GM12878 (cell line): Measurements from ENCODE around the gene PAF1. TPM values are rescaled to one million over a fixed set of nuclear protein-coding genes. Genes with fewer than 3 reads are reported as not detected.

ENCODE experiments used
- ATF2 ChIP-seq: IDR thresholded peaks from 2 replicates; pipeline ENCODE4 v1.6.1; 2012; ENCODE audit warnings: low read length, inconsistent platforms
- BCL11A ChIP-seq: IDR thresholded peaks from 2 replicates; pipeline ENCODE4 v1.6.1; 2011; ENCODE audit warnings: low read depth, low read length
- CHD1 ChIP-seq: IDR thresholded peaks from 2 replicates; pipeline ENCODE4 v1.6.1; 2012; ENCODE audit warnings: low read depth, low read length, improper control_type of control experiment
- CHD2 ChIP-seq: IDR thresholded peaks from 2 replicates; pipeline ENCODE4 v1.6.1; 2011; ENCODE audit warnings: low read depth, low read length, improper control_type of control experiment, borderline replicate concordance
- EED ChIP-seq: sonication (generic); IDR thresholded peaks from 2 replicates; pipeline ENCODE4 v1.6.1; 2016; ENCODE audit warnings: antibody characterized with exemption, low read depth
- EGR1 ChIP-seq, 2 experiments: IDR thresholded peaks; 1 replicate in 1 of 2; 2 replicates in 1 of 2; pipeline ENCODE4 v1.6.1; 2011 to 2012; ENCODE audit warnings: low read depth in 2 of 2, low read length in 2 of 2, borderline replicate concordance in 1 of 2, mild to moderate bottlenecking in 1 of 2, moderate library complexity in 1 of 2
- FOXM1 ChIP-seq: IDR thresholded peaks from 2 replicates; pipeline ENCODE4 v1.6.1; 2012; ENCODE audit warnings: low read depth, mild to moderate bottlenecking, inconsistent platforms, low read length, moderate library complexity
- HDGF ChIP-seq: fragments of 450-650 bp; IDR thresholded peaks from 2 replicates; pipeline ENCODE4 v1.6.1; 2016; ENCODE audit warnings: antibody characterized with exemption
- IKZF1 ChIP-seq: fragments of 450-650 bp; conservative IDR thresholded peaks from 2 replicates; pipeline ENCODE4 v1.6.1; 2017; ENCODE audit warnings: antibody characterized with exemption, mild to moderate bottlenecking
- MTA2 ChIP-seq: fragments of 450-650 bp; IDR thresholded peaks from 2 replicates; pipeline ENCODE4 v1.6.1; 2016; ENCODE audit warnings: low read depth, mild to moderate bottlenecking, moderate library complexity
- NRF1 ChIP-seq: conservative IDR thresholded peaks from 2 replicates; pipeline ENCODE4 v1.6.1; 2011; ENCODE audit warnings: mild to moderate bottlenecking, low read depth, low read length, improper control_type of control experiment
- POLR2A ChIP-seq: IDR thresholded peaks from 2 replicates; pipeline ENCODE4 v1.6.1; 2011; ENCODE audit warnings: low read depth, mild to moderate bottlenecking, low read length
- RCOR1 ChIP-seq: conservative IDR thresholded peaks from 2 replicates; pipeline ENCODE4 v1.6.1; 2012; ENCODE audit warnings: low read depth, low read length, improper control_type of control experiment
- RUNX3 ChIP-seq: IDR thresholded peaks from 2 replicates; pipeline ENCODE4 v1.6.1; 2012; ENCODE audit warnings: low read length, inconsistent platforms
- SIN3A ChIP-seq: IDR thresholded peaks from 2 replicates; pipeline ENCODE4 v1.6.1; 2012; ENCODE audit warnings: low read depth, low read length, improper control_type of control experiment
- SIX5 ChIP-seq: IDR thresholded peaks from 2 replicates; pipeline ENCODE4 v1.6.1; 2011; ENCODE audit warnings: mild to moderate bottlenecking, low read depth, low read length, moderate library complexity; ENCODE audit not compliant: severe bottlenecking
- SMAD5 ChIP-seq: IDR thresholded peaks from 2 replicates; pipeline ENCODE4 v1.6.1; 2016; ENCODE audit warnings: antibody characterized with exemption, low read depth
- SPI1 ChIP-seq: IDR thresholded peaks from 2 replicates; pipeline ENCODE4 v1.6.1; 2011; ENCODE audit warnings: low read depth, mild to moderate bottlenecking, low read length, moderate library complexity, borderline replicate concordance; ENCODE audit not compliant: insufficient read depth
- TCF3 ChIP-seq: IDR thresholded peaks from 2 replicates; pipeline ENCODE4 v1.6.1; 2012; ENCODE audit warnings: low read depth, mild to moderate bottlenecking, low read length, borderline replicate concordance; ENCODE audit not compliant: insufficient read depth
- polyA plus RNA-seq, 11 experiments: library from polyadenylated mRNA; depleted of rRNA in 4 of 11; unstranded in 6 of 11; stranded (reverse) in 5 of 11; fragments of >200 nt; fragmentation: Nextera tagmentation in 4 of 11; fragmentation: Illumina TruSeq in 1 of 11; extraction: Ambion mirVana in 4 of 11; extraction: Trizol in 1 of 11; gene quantifications; 1 replicate in 1 of 11; 2 replicates in 10 of 11; pipeline versions ENCODE4 v1.2.1 to v1.2.3, GENCODE V29; 2011 to 2016; ENCODE audit warnings: inconsistent platforms in 2 of 11, missing spikeins in 2 of 11, low read depth in 1 of 11
- total RNA-seq, 4 experiments: library from RNA; depleted of rRNA in 3 of 4; stranded (reverse); fragments of >200 nt in 3 of 4; fragmentation: Illumina TruSeq in 1 of 4; extraction: Trizol in 1 of 4; gene quantifications; 2 replicates each; pipeline versions ENCODE4 v1.2.1 to v1.2.3, GENCODE V29; 2013 to 2021
- TF ChIP-seq, protein P1 (sequence below): fragments of 450-650 bp; IDR thresholded peaks from 2 replicates; pipeline ENCODE4 v1.6.1; 2017; ENCODE audit warnings: mild to moderate bottlenecking, moderate library complexity
- TF ChIP-seq, protein P2 (sequence below): fragments of 450-650 bp; IDR thresholded peaks from 2 replicates; pipeline ENCODE4 v1.6.1; 2017; ENCODE audit warnings: low read depth, mild to moderate bottlenecking, moderate library complexity
- TF ChIP-seq, protein P3 (sequence below): IDR thresholded peaks from 2 replicates; pipeline ENCODE4 v1.6.1; 2011; ENCODE audit warnings: borderline replicate concordance, low read depth, mild to moderate bottlenecking, moderate library complexity, low read length; ENCODE audit not compliant: insufficient read depth, poor library complexity, severe bottlenecking

The PAF1 gene
- total and polyA plus RNA-seq, 10 of the 15 experiments (the other 5 are each of a cell fraction or from before 2014, with no cell fraction given): 1.7 to 45.8 (median 39.6) TPM

DNA sequence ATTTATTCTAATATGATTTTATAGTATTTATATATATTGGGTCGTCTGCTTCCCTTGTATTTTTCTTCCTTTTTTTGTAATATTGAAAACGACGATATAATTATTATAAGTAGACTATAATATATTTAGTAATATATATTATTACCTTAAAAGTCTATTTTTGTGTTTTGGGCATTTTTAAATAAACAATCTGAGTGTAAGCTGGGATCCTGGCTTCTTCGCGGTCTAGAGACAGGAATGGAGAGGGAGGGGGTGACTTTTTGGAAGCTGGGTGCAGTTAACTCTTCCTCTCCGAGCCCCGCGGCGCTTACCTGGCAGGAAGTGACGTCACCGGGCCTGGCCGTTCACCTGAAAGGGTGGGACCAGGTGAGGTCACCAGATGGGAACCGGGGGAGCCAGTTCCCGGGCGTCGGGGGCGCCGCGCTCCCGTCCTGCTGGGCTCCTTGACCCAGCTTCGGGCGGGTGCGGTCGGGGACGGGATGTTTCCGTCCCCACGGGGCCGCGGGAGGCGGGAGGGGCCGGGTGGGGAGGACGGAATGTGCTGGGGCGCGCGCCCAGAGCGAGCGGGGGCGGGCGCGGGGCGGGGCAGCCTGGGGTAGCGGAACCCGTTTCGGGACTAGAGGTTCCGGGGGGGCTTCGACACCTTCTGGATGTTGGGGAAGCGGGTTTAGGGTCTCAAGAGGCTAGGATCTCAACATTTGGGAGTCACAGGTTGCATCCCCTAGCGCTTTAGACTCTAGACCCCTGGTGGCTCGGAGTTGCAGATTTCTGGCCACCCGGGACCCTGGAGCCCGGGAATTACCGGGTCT is 18.5 kb upstream of the PAF1 start (continued):
- TF ChIP-seq, protein P1, sequence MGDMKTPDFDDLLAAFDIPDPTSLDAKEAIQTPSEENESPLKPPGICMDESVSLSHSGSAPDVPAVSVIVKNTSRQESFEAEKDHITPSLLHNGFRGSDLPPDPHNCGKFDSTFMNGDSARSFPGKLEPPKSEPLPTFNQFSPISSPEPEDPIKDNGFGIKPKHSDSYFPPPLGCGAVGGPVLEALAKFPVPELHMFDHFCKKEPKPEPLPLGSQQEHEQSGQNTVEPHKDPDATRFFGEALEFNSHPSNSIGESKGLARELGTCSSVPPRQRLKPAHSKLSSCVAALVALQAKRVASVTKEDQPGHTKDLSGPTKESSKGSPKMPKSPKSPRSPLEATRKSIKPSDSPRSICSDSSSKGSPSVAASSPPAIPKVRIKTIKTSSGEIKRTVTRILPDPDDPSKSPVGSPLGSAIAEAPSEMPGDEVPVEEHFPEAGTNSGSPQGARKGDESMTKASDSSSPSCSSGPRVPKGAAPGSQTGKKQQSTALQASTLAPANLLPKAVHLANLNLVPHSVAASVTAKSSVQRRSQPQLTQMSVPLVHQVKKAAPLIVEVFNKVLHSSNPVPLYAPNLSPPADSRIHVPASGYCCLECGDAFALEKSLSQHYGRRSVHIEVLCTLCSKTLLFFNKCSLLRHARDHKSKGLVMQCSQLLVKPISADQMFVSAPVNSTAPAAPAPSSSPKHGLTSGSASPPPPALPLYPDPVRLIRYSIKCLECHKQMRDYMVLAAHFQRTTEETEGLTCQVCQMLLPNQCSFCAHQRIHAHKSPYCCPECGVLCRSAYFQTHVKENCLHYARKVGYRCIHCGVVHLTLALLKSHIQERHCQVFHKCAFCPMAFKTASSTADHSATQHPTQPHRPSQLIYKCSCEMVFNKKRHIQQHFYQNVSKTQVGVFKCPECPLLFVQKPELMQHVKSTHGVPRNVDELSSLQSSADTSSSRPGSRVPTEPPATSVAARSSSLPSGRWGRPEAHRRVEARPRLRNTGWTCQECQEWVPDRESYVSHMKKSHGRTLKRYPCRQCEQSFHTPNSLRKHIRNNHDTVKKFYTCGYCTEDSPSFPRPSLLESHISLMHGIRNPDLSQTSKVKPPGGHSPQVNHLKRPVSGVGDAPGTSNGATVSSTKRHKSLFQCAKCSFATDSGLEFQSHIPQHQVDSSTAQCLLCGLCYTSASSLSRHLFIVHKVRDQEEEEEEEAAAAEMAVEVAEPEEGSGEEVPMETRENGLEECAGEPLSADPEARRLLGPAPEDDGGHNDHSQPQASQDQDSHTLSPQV: no peak
- TF ChIP-seq SIX5 (no peak), ATF2 (no peak), MTA2 (no peak), FOXM1 (no peak), RCOR1 (0 out of 2 replicates have a peak, but pooled peaks have one; percentile 55), RUNX3 (no peak), NRF1 (no peak), HDGF (no peak), CHD1 (no peak), TCF3 (0 out of 2 replicates have a peak, but pooled peaks have one; percentile 30), SMAD5 (peak; percentile 22; the same call in 1 of the 2 replicates), BCL11A (no peak), EED (0 out of 2 replicates have a peak, but pooled peaks have one; percentile 12), POLR2A (peak; percentile 77), SIN3A (no peak; the same call in 1 of the 2 replicates), CHD2 (no peak; the same call in 1 of the 2 replicates), IKZF1 (peak; percentile 97; the same call in 1 of the 2 replicates), EGR1 (IDR thresholded peaks at IDR 0.05; ENCODE audit: borderline replicate concordance in 1 of 2, low read depth in 2 of 2, low read length in 2 of 2) (peak in 1 of 2 experiments; percentile 92; a peak in 2 of 3 replicates), SPI1 (no peak)
- TF ChIP-seq, protein P2, sequence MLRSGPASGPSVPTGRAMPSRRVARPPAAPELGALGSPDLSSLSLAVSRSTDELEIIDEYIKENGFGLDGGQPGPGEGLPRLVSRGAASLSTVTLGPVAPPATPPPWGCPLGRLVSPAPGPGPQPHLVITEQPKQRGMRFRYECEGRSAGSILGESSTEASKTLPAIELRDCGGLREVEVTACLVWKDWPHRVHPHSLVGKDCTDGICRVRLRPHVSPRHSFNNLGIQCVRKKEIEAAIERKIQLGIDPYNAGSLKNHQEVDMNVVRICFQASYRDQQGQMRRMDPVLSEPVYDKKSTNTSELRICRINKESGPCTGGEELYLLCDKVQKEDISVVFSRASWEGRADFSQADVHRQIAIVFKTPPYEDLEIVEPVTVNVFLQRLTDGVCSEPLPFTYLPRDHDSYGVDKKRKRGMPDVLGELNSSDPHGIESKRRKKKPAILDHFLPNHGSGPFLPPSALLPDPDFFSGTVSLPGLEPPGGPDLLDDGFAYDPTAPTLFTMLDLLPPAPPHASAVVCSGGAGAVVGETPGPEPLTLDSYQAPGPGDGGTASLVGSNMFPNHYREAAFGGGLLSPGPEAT: peak; percentile 17; the same call in 1 of the 2 replicates
- TF ChIP-seq, protein P3, sequence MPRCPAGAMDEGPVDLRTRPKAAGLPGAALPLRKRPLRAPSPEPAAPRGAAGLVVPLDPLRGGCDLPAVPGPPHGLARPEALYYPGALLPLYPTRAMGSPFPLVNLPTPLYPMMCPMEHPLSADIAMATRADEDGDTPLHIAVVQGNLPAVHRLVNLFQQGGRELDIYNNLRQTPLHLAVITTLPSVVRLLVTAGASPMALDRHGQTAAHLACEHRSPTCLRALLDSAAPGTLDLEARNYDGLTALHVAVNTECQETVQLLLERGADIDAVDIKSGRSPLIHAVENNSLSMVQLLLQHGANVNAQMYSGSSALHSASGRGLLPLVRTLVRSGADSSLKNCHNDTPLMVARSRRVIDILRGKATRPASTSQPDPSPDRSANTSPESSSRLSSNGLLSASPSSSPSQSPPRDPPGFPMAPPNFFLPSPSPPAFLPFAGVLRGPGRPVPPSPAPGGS: peak; percentile 62
